Fibroblast of lung (primary cell): ENCODE data around the gene WBP2NL. TPM values are rescaled to one million over a fixed set of nuclear protein-coding genes. Genes with fewer than 3 reads are reported as not detected.

Source experiments
- DNase-seq, 2 donors: peaks; one replicate each; pipeline versions ENCODE4 v3.0.0 to v3.0.0-alpha.2; 2010; ENCODE audit warnings: low read depth in 2 of 2
- H2AFZ ChIP-seq: 2 replicates; pipeline ENCODE4 v1.5.1; 2012; ENCODE audit warnings: low read length, control low read depth, inconsistent platforms
- H3K27ac ChIP-seq: 2 replicates; pipeline ENCODE4 v1.5.1; 2011; ENCODE audit warnings: low read length, control low read depth; ENCODE audit not compliant: insufficient read depth
- H3K27me3 ChIP-seq: 2 replicates; pipeline ENCODE4 v1.5.1; 2011; ENCODE audit warnings: mild to moderate bottlenecking, low read length; ENCODE audit not compliant: control insufficient read depth, insufficient read depth
- H3K36me3 ChIP-seq: 2 replicates; pipeline ENCODE4 v1.5.1; 2011; ENCODE audit warnings: low read length; ENCODE audit not compliant: control insufficient read depth, insufficient read depth
- H3K4me1 ChIP-seq: 2 replicates; pipeline ENCODE4 v1.5.1; 2011; ENCODE audit warnings: low read length; ENCODE audit not compliant: control insufficient read depth, insufficient read depth; ENCODE audit errors: extremely low read depth
- H3K4me2 ChIP-seq: 2 replicates; pipeline ENCODE4 v1.5.1; 2011; ENCODE audit warnings: low read length, control low read depth; ENCODE audit not compliant: insufficient read depth; ENCODE audit errors: extremely low read depth
- H3K4me3 ChIP-seq, 4 experiments: fragments of 200-600 bp in 1 of 4; sonication (generic) in 1 of 4; replicated peaks in 1 of 4; 2 replicates each; pipeline ENCODE4 v1.5.1; 2011 to 2016; ENCODE audit warnings: low read length in 4 of 4, low read depth in 3 of 4, mild to moderate bottlenecking in 3 of 4, control low read depth in 2 of 4, inconsistent platforms in 1 of 4, mixed read lengths in 1 of 4; ENCODE audit not compliant: insufficient read depth in 1 of 4; ENCODE audit errors: control extremely low read depth in 1 of 4
- H3K79me2 ChIP-seq: 2 replicates; pipeline ENCODE4 v1.5.1; 2012; ENCODE audit warnings: mild to moderate bottlenecking, low read length, inconsistent platforms; ENCODE audit not compliant: control insufficient read depth, insufficient read depth
- H3K9ac ChIP-seq: 2 replicates; pipeline ENCODE4 v1.5.1; 2011; ENCODE audit warnings: mild to moderate bottlenecking, low read length, control low read depth; ENCODE audit not compliant: insufficient read depth
- H3K9me3 ChIP-seq: 2 replicates; pipeline ENCODE4 v1.5.1; 2012; ENCODE audit warnings: low read depth, low read length; ENCODE audit not compliant: control insufficient read depth, insufficient read depth
- H4K20me1 ChIP-seq: 2 replicates; pipeline ENCODE4 v1.5.1; 2011; ENCODE audit warnings: low read length; ENCODE audit not compliant: control insufficient read depth, insufficient read depth; ENCODE audit errors: extremely low read depth
- EZH2 ChIP-seq: IDR thresholded peaks from 2 replicates; pipeline ENCODE4 v1.5.1; 2012; ENCODE audit warnings: low read length, control low read depth, mild to moderate bottlenecking; ENCODE audit errors: missing control alignments
- polyA plus RNA-seq, 2 donors: library from polyadenylated mRNA; depleted of rRNA in 1 of 2; stranded (reverse) in 1 of 2; unstranded in 1 of 2; fragments of >200 nt; gene quantifications; 2 replicates each; pipeline ENCODE4 v1.2.1, GENCODE V29; 2011 to 2012; ENCODE audit warnings: missing spikeins in 1 of 2
- total RNA-seq: library from RNA; depleted of rRNA; stranded (reverse); fragments of >200 nt; gene quantifications from 2 replicates; pipeline ENCODE4 v1.2.1, GENCODE V29; 2014
- TF ChIP-seq, protein P1 (sequence below), 2 donors: IDR thresholded peaks in 1 of 2; conservative IDR thresholded peaks in 1 of 2; 1 replicate in 1 of 2; 2 replicates in 1 of 2; pipeline ENCODE4 v1.5.1; 2011 to 2012; ENCODE audit warnings: low read length in 2 of 2, control low read depth in 1 of 2, inconsistent platforms in 1 of 2, low read depth in 1 of 2, mild to moderate bottlenecking in 1 of 2

The WBP2NL gene
- total and polyA plus RNA-seq, 2 donors (not counting 1 experiment from before 2014, with no cell fraction given), result 0.10 to 1.8 TPM

DNA sequence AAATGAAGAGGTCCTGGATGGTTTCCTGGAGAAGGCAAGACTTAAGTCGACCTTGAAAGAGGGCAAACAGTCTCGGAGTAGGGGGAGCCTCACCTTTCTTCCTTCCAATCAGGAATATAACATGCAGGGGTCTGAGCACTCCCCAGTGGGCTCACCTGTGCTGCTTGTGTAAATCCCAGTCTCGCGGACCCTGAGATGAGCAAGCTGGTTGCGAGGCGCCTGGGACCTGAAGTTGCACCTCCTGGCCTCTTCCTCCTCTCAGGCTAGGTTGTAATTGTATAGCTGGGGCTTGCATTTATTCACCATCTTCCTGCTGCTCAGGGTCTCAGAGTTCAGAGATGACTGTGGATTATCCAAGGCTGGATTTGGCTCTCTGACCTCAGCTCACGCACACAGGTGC, 7.5 kb upstream of the WBP2NL start:
- no peak for DNase-seq
- Histone ChIP-seq H3K4me2 (no peak overlapping the region), H3K36me3 (no peaks in the 10 kb centered on the region), H3K79me2 (no peaks in the 10 kb centered on the region), H3K27ac (no peak overlapping the region), H2AFZ (no peak overlapping the region), H3K9ac (no peak overlapping the region), H3K4me1 (no peaks in the 10 kb centered on the region), H4K20me1 (no peaks in the 10 kb centered on the region), H3K9me3 (no peaks in the 10 kb centered on the region), H3K27me3 (peaks cover 6% of the 10 kb centered on the region), H3K4me3 (no peak overlapping the region)
- no peak for TF ChIP-seq EZH2
- TF ChIP-seq, protein P1, sequence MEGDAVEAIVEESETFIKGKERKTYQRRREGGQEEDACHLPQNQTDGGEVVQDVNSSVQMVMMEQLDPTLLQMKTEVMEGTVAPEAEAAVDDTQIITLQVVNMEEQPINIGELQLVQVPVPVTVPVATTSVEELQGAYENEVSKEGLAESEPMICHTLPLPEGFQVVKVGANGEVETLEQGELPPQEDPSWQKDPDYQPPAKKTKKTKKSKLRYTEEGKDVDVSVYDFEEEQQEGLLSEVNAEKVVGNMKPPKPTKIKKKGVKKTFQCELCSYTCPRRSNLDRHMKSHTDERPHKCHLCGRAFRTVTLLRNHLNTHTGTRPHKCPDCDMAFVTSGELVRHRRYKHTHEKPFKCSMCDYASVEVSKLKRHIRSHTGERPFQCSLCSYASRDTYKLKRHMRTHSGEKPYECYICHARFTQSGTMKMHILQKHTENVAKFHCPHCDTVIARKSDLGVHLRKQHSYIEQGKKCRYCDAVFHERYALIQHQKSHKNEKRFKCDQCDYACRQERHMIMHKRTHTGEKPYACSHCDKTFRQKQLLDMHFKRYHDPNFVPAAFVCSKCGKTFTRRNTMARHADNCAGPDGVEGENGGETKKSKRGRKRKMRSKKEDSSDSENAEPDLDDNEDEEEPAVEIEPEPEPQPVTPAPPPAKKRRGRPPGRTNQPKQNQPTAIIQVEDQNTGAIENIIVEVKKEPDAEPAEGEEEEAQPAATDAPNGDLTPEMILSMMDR (conservative IDR thresholded peaks at IDR 0.05 in 1 of 2, IDR thresholded peaks at IDR 0.05 in 1 of 2; ENCODE audit: low read depth in 1 of 2, low read length in 2 of 2), result no peak

DNA sequence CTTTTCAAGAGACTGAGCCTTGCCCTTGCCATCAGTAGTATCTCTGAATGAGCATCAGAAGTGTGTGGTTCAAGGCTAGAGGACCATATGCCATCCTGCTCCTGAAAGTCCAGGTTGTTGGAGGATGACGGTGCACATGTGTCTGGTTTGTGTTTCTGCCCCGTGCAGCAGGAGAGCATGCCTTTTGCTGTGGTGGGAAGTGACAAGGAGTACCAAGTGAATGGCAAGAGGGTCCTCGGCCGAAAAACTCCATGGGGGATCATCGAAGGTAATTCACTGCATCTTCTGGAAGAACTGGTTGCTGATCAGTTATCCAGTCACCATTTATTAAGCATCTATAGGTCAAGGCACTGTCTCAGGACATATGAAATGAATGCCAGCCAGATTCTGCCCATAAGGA, 6.1 kb upstream of the WBP2NL start:
- no peak for DNase-seq
- H3K9ac ChIP-seq, result no peak overlapping the region
- TF ChIP-seq, protein P1 (conservative IDR thresholded peaks at IDR 0.05 in 1 of 2, IDR thresholded peaks at IDR 0.05 in 1 of 2; ENCODE audit: low read depth in 1 of 2, low read length in 2 of 2), result no peak
- TF ChIP-seq EZH2, result no peak

DNA sequence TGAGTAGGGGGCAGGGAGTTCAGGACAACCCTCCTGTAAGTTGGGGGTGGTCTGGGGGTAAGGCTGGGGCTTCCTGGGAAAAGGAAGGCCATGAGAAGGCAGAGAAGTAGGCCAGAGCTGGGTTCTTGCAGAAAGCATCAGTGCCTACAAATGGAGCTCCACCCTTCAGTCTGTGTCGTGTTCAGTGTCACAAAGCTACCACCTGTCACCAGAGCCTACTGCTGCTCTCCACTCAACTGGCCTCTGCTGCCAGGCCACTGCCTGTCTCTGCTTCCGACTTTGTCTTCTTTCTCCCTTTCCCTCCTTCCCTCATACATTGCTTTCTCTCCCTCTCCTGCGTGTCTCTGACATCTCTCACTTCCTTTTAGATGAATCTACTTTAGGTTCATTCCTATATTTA, 3.4 kb upstream of the WBP2NL start:
- TF ChIP-seq EZH2, result no peak
- TF ChIP-seq, protein P1 (conservative IDR thresholded peaks at IDR 0.05 in 1 of 2, IDR thresholded peaks at IDR 0.05 in 1 of 2; ENCODE audit: low read depth in 1 of 2, low read length in 2 of 2), result no peak
- no peak for DNase-seq
- Histone ChIP-seq H3K4me1 (no peaks in the 10 kb centered on the region), H3K9ac (no peak overlapping the region), H3K27ac (no peak overlapping the region), H2AFZ (no peak overlapping the region), H3K36me3 (no peaks in the 10 kb centered on the region), H3K4me3 (no peak overlapping the region), H3K9me3 (no peaks in the 10 kb centered on the region), H3K79me2 (no peaks in the 10 kb centered on the region), H3K4me2 (no peak overlapping the region), H3K27me3 (peaks cover 10% of the 10 kb centered on the region), H4K20me1 (no peaks in the 10 kb centered on the region)

More for the DNA sequence above, 6.1 kb upstream of the WBP2NL start:
- Histone ChIP-seq H3K79me2 (no peaks in the 10 kb centered on the region), H4K20me1 (no peaks in the 10 kb centered on the region), H3K27me3 (peaks cover 10% of the 10 kb centered on the region), H3K4me2 (no peak overlapping the region), H3K4me3 (no peak overlapping the region), H3K4me1 (no peaks in the 10 kb centered on the region), H3K9me3 (no peaks in the 10 kb centered on the region), H2AFZ (no peak overlapping the region), H3K27ac (no peak overlapping the region), H3K36me3 (no peaks in the 10 kb centered on the region)
